Limb (tissue), 2 donors: ENCODE results near the gene ZNF526.

ENCODE experiments used
- DNase-seq, 2 donors: peaks; one replicate each; pipeline ENCODE4 v3.0.0-alpha.2; 2016; ENCODE audit errors: extremely low spot score in 2 of 2

ZNF526 gene

GRCh38 chr19:42220751-42221097, 612 bp downstream of the ZNF526 start:
- no peak for DNase-seq

GRCh38 chr19:42224940-42225717, 5.0 kb downstream of the ZNF526 start:
- DNase-seq = no peak

- DNase-seq = no peak
Observed at GRCh38 chr19:42225718-42226292, 5.7 kb downstream of the ZNF526 start.

- DNase-seq = no peak
Observed at GRCh38 chr19:42226886-42227285, 6.8 kb downstream of the ZNF526 start.

GRCh38 chr19:42228641-42229040, 8.5 kb downstream of the ZNF526 start:
- DNase-seq = no peak

GRCh38 chr19:42229301-42229854, 9.3 kb downstream of the ZNF526 start:
- DNase-seq = no peak

GRCh38 chr19:42229855-42230351, 9.8 kb downstream of the ZNF526 start:
- no peak for DNase-seq

GRCh38 chr19:42230571-42230970, 10.5 kb downstream of the ZNF526 start:
- DNase-seq = no peak

- no peak for DNase-seq
Observed at GRCh38 chr19:42232435-42232834, 12.3 kb downstream of the ZNF526 start.

GRCh38 chr19:42233106-42233505, 13.0 kb downstream of the ZNF526 start:
- DNase-seq = no peak

GRCh38 chr19:42233678-42234292, 13.7 kb downstream of the ZNF526 start:
- no peak for DNase-seq

GRCh38 chr19:42234364-42234763, 14.3 kb downstream of the ZNF526 start:
- no peak for DNase-seq

GRCh38 chr19:42235181-42235580, 15.1 kb downstream of the ZNF526 start:
- DNase-seq = no peak

- no peak for DNase-seq
Observed at GRCh38 chr19:42239544-42240220, 19.6 kb downstream of the ZNF526 start.

- DNase-seq = no peak
Observed at GRCh38 chr19:42241279-42241678, 21.2 kb downstream of the ZNF526 start.

GRCh38 chr19:42242069-42242511, 22.0 kb downstream of the ZNF526 start:
- DNase-seq = no peak

- DNase-seq = peak; percentile 98 to 99
Observed at GRCh38 chr19:42242512-42243409, 22.6 kb downstream of the ZNF526 start, which contains the start of gene GSK3A. Gene GSK3A (minus strand): TSS chr19:42242602. CDS start chr19:42242465, 137 bp downstream.

GRCh38 chr19:42244347-42245220, 24.5 kb downstream of the ZNF526 start:
- DNase-seq = peak; percentile 94 to 96

GRCh38 chr19:42245231-42245630, 25.1 kb downstream of the ZNF526 start:
- DNase-seq = no peak
